Esophagus squamous epithelium (tissue), 5 donors: ENCODE measurements around the gene CAGE1. TPM values are rescaled to one million over a fixed set of nuclear protein-coding genes. Genes with fewer than 3 reads are reported as not detected.

Source experiments
- DNase-seq: peaks from one replicate; lab custom pipeline; 2025; lab: John Stamatoyannopoulos, UW
- H3K27ac ChIP-seq, 4 donors: fragments of 200-600 bp; sonication (generic); one replicate each; pipeline ENCODE4 v1.5.1; 2016 to 2019; ENCODE audit warnings: mild to moderate bottlenecking in 1 of 4
- H3K27me3 ChIP-seq, 4 donors: fragments of 200-600 bp; sonication (generic); 1 replicate in 3 of 4; 2 replicates in 1 of 4; pipeline versions ENCODE4 v1.5.1 to v1.6.0; 2017 to 2021; ENCODE audit warnings: antibody characterized with exemption in 1 of 4
- H3K36me3 ChIP-seq, 3 donors: fragments of 200-600 bp; sonication (generic); one replicate each; pipeline ENCODE4 v1.5.1; 2016 to 2019
- H3K4me1 ChIP-seq, 3 donors: fragments of 200-600 bp; sonication (generic); one replicate each; pipeline ENCODE4 v1.5.1; 2017 to 2019
- H3K4me3 ChIP-seq, 4 donors: fragments of 200-600 bp; sonication (generic); 1 replicate in 3 of 4; 2 replicates in 1 of 4; pipeline ENCODE4 v1.5.1; 2016 to 2019; ENCODE audit warnings: mild to moderate bottlenecking in 2 of 4, moderate library complexity in 1 of 4
- H3K9me3 ChIP-seq, 3 donors: fragments of 200-600 bp; sonication (generic); one replicate each; pipeline ENCODE4 v1.5.1; 2016 to 2019
- POLR2A ChIP-seq, 4 donors: fragments of 450-650 bp; IDR thresholded peaks; one replicate each; pipeline ENCODE4 v1.6.1; 2017; ENCODE audit warnings: antibody characterized with exemption in 4 of 4, mild to moderate bottlenecking in 4 of 4, moderate library complexity in 3 of 4
- WGBS, 2 donors: methylation state at CpG; one replicate each; pipeline ENCODE4 v1.1.5; 2018; 5-methylcytosine and 5-hydroxymethylcytosine counted together
- intact Hi-C: fragments of 100-400 bp; cut with DNase I; formaldehyde crosslinking; loops from one replicate; pipeline ENCODE4 v1.15.0; 2022
- total RNA-seq, 4 donors: library from RNA; depleted of rRNA; stranded (reverse); fragments of >200 nt; gene quantifications; one replicate each; pipeline ENCODE4 v1.1.0, GENCODE V29; 2016
- TF ChIP-seq, protein P1 (sequence below), 6 experiments: fragments of 450-650 bp in 4 of 6; fragments of 200-600 bp in 2 of 6; sonication (generic) in 2 of 6; IDR thresholded peaks; one replicate each; pipeline ENCODE4 v1.5.1; 2016 to 2019; ENCODE audit warnings: antibody characterized with exemption in 6 of 6, mild to moderate bottlenecking in 4 of 6, moderate library complexity in 4 of 6
- donor health status: DM: yes; HTN: yes; CAD: no.

CAGE1 gene
- total RNA-seq, 4 donors from 2014 or later = 0.09 TPM; not detected in 3

DNA sequence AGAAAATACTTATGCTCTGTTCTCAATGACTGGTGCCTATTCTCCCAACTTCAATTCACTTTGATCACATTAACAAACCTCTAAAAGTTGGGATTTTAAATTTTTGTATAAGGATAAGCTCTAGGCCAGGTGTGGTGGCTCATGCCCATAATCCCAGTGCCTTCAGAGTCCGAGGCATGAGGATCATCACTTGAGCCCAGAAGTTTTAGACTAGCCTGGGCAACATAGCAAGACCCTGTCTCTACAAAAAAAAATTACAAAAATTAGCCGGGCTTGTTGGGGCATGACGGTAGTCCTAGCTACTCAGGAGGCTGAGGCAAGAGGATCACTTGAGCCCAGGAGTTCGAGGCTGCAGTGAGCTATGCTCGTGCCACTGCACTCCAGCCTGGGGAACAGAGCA, 80.5 kb downstream of the CAGE1 start:
- intact Hi-C loops = no loop called here
- 65 to 98% methylated on average over 4 to 5 of the region's 5 CpGs for WGBS, 2 donors
- peaks cover 6 to 65% (median 7%) of the 10 kb centered on the region in 3 donors for H3K36me3 ChIP-seq

DNA sequence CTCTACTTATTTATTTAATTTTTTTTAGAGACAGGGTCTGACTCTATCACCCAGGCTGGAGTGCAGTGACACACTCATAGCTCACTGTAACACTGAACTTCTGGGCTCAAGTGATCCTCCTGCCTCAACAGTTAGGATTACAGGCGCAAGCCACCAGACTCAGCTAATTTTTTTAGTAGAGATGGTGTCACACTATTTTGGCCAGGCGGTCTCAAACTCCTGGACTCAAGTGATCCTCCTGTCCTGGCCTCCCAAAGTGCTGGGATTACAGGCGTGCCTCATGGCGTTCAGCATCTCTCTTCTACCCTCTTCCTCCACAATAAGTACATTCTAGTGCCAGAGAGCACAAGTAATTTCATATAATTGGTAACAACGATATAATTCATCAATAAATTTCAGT, 82.0 kb downstream of the CAGE1 start:
- H3K9me3 ChIP-seq = no peaks in the 10 kb centered on the region
- no peak for DNase-seq
- H3K4me3 ChIP-seq = no peak overlapping the region
- no peaks in the 10 kb centered on the region for H3K27me3 ChIP-seq
- 98 to 100% methylated on average over 5 of the region's 5 CpGs for WGBS, 2 donors
- intact Hi-C loops = no loop called here
- H3K36me3 ChIP-seq = peaks cover 6 to 80% (median 14%) of the 10 kb centered on the region in 3 donors
- no peak overlapping the region for H3K27ac ChIP-seq
- H3K4me1 ChIP-seq = peaks cover 0 to 42% (median 22%) of the 10 kb centered on the region in 3 donors
- TF ChIP-seq, protein P1, sequence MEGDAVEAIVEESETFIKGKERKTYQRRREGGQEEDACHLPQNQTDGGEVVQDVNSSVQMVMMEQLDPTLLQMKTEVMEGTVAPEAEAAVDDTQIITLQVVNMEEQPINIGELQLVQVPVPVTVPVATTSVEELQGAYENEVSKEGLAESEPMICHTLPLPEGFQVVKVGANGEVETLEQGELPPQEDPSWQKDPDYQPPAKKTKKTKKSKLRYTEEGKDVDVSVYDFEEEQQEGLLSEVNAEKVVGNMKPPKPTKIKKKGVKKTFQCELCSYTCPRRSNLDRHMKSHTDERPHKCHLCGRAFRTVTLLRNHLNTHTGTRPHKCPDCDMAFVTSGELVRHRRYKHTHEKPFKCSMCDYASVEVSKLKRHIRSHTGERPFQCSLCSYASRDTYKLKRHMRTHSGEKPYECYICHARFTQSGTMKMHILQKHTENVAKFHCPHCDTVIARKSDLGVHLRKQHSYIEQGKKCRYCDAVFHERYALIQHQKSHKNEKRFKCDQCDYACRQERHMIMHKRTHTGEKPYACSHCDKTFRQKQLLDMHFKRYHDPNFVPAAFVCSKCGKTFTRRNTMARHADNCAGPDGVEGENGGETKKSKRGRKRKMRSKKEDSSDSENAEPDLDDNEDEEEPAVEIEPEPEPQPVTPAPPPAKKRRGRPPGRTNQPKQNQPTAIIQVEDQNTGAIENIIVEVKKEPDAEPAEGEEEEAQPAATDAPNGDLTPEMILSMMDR (IDR thresholded peaks at IDR 0.05) = no peak
- TF ChIP-seq POLR2A (IDR thresholded peaks at IDR 0.05) = no peak

More for the DNA sequence above, 80.5 kb downstream of the CAGE1 start:
- Histone ChIP-seq H3K9me3 (no peaks in the 10 kb centered on the region), H3K4me1 (peaks cover 0 to 49% (median 27%) of the 10 kb centered on the region in 3 donors), H3K4me3 (no peak overlapping the region), H3K27me3 (no peaks in the 10 kb centered on the region), H3K27ac (no peak overlapping the region)
- TF ChIP-seq, protein P1 (IDR thresholded peaks at IDR 0.05) = no peak
- TF ChIP-seq POLR2A (IDR thresholded peaks at IDR 0.05) = no peak
- no peak for DNase-seq

DNA sequence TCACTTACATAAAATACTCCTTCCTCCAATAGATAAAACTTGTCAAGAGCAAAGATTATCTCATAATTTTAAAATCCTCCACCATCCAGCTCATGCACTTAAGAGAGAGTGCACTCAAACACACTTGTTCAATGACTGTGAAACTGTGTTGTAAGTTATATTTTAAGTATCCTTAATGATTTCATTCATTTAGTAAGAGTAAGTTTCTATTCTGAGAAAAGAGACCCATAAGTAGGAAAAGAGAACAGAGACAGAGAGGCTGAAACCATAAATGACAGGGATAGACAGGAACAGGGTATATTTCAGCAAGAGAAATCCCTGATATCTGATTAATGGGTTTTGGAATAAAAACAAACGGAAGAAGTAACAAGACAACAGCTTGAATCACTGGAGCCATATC, 84.7 kb downstream of the CAGE1 start:
- WGBS, 2 donors = 69 to 75% methylated on average over 1 of the region's 1 CpG
- TF ChIP-seq, protein P1 (IDR thresholded peaks at IDR 0.05) = no peak
- TF ChIP-seq POLR2A (IDR thresholded peaks at IDR 0.05) = no peak
- no peak overlapping the region for H3K27ac ChIP-seq
- peaks cover 0 to 18% (median 6%) of the 10 kb centered on the region in 3 donors for H3K4me1 ChIP-seq
- H3K27me3 ChIP-seq = no peaks in the 10 kb centered on the region
- no peaks in the 10 kb centered on the region for H3K9me3 ChIP-seq
- intact Hi-C loops = no loop called here
- peaks cover 6 to 100% (median 30%) of the 10 kb centered on the region in 3 donors for H3K36me3 ChIP-seq
- DNase-seq = no peak
- no peak overlapping the region for H3K4me3 ChIP-seq

DNA sequence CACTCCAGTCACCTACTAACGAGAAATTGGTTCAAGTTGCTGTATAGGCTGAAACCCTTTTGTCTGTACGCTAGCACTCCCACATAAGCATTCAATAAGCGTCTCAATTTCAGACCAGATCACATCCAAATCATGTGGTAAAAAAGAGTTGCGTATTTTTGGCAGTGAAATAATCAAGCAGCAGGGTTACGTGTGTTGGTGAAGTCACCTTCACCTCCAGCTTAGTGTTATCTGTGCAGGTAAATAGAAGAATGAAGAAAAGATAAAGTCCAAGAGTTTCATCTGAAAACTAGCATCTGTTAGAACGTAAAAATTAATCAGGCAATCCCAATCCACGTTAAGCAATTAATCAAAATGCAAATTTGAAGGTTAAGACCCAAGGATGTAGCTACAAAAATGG, 87.8 kb downstream of the CAGE1 start:
- intact Hi-C loops = no loop called here

DNA sequence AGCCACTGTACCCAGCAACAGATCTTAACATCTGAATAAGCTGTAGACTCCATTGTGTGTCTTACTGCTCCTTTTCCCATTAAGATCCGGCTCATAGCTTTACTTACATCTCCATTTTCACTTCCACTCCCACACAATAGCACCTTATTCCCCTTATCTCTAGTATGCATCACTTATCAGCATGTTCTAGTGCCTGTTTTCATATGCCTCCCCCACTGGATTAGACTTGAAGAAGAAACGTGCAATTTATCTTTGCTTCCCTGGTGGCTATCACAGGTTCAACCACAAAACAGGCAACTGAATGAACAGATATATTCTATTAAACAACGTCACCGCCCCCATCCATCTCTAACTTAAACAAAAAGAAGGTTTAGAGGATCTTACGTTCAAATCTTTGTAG, 88.6 kb downstream of the CAGE1 start:
- no peak overlapping the region for H3K27ac ChIP-seq
- H3K27me3 ChIP-seq = no peaks in the 10 kb centered on the region
- TF ChIP-seq, protein P1 (IDR thresholded peaks at IDR 0.05) = no peak
- TF ChIP-seq POLR2A (IDR thresholded peaks at IDR 0.05) = no peak
- WGBS, 2 donors = 86 to 92% methylated on average over 5 of the region's 5 CpGs
- H3K4me1 ChIP-seq = no peaks in the 10 kb centered on the region
- H3K36me3 ChIP-seq = peaks cover 0 to 100% (median 47%) of the 10 kb centered on the region in 3 donors
- intact Hi-C loops = no loop called here
- DNase-seq = no peak
- no peak overlapping the region for H3K4me3 ChIP-seq
- H3K9me3 ChIP-seq = no peaks in the 10 kb centered on the region

More for the DNA sequence above, 87.8 kb downstream of the CAGE1 start:
- no peak for TF ChIP-seq POLR2A (IDR thresholded peaks at IDR 0.05)
- TF ChIP-seq, protein P1 (IDR thresholded peaks at IDR 0.05) = no peak
- Histone ChIP-seq H3K27ac (no peak overlapping the region), H3K27me3 (no peaks in the 10 kb centered on the region), H3K4me3 (no peak overlapping the region), H3K4me1 (no peaks in the 10 kb centered on the region), H3K9me3 (no peaks in the 10 kb centered on the region), H3K36me3 (peaks cover 0 to 100% (median 45%) of the 10 kb centered on the region in 3 donors)
- DNase-seq = no peak
- WGBS, 2 donors = 86 to 87% methylated on average over 7 of the region's 7 CpGs
